ENCODE measurements around the gene CABLES2.
A peak's percentile ranks its signal among the peaks of the same experiment; 100 is the strongest.

Gene CABLES2

DNA sequence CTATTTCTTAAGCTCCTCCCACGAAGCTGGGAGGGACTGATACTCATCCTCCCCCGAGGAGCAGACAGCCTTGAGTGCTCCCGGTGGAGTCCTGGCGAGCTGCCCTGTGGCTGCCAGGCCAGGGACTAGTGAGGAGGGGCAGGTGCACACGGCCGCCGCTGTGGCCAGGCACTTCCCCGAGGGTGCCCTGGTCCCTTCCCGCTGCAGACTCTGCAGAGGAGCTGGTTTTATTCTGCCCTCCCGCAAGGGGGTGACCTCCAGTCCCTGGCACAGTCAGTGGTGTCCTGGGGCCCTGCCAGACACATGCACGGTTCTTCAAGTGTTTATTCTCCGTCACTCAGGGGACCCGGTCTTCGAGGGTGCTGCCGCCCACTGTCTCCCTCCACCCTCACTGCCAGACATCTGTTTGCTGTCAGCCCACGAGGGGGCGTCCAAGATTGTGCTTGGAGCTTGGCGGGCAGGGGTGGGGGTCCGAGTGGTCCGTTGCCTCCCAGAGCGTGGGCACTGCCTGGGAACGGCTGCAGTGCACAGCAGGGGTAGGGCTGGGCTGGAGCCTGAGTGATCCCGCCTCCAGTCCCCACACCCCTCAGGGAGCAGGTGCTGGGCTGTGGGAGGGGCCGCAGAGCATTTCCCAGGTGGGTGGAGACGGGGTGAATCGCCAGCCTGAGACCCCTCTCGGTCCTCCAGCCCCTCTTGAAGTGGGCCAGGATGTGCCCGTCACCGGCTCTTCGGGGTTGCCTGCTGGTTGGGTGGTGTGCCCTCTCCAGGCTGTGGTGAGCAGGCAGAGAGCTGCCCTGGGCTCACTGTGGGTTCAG lies 3.1 kb upstream of the CABLES2 start:
- Histone ChIP-seq H3K9me3 (ENCODE audit: insufficient read depth, low read depth, low read length) (no peaks in the 10 kb centered on the region), H4K20me1 (ENCODE audit: insufficient read depth, low read length, poor library complexity, severe bottlenecking) (peaks cover 3% of the 10 kb centered on the region), H3F3A (ENCODE audit: low read depth) (no peaks in the 10 kb centered on the region), H3K9me2 (replicated peaks; ENCODE audit: low read depth, low read length) (no peaks in the 10 kb centered on the region), H3K79me2 (ENCODE audit: insufficient read depth, low read length) (peaks cover 17% of the 10 kb centered on the region), H3K36me3 (ENCODE audit: insufficient read depth, low read length) (no peaks in the 10 kb centered on the region), H3K4me2 (ENCODE audit: low read depth, low read length, poor library complexity, severe bottlenecking) (peak overlapping the region; percentile 72), H3K4me1 (ENCODE audit: insufficient read depth, low read length, poor library complexity, severe bottlenecking) (peaks cover 31% of the 10 kb centered on the region), H3K9ac (ENCODE audit: low read depth, low read length, poor library complexity, severe bottlenecking) (peak overlapping the region; percentile 19), H3K4me3 (ENCODE audit: low read length, poor library complexity, severe bottlenecking) (peak overlapping the region; percentile 49), H2AFZ (ENCODE audit: low read length) (peak overlapping the region; percentile 50), H3K27me3 (ENCODE audit: insufficient read depth, low read length, poor library complexity, severe bottlenecking) (no peaks in the 10 kb centered on the region)
- TF ChIP-seq EZH2phosphoT487 (IDR thresholded peaks at IDR 0.05; ENCODE audit: borderline replicate concordance): no peak
- TF ChIP-seq, protein P1, sequence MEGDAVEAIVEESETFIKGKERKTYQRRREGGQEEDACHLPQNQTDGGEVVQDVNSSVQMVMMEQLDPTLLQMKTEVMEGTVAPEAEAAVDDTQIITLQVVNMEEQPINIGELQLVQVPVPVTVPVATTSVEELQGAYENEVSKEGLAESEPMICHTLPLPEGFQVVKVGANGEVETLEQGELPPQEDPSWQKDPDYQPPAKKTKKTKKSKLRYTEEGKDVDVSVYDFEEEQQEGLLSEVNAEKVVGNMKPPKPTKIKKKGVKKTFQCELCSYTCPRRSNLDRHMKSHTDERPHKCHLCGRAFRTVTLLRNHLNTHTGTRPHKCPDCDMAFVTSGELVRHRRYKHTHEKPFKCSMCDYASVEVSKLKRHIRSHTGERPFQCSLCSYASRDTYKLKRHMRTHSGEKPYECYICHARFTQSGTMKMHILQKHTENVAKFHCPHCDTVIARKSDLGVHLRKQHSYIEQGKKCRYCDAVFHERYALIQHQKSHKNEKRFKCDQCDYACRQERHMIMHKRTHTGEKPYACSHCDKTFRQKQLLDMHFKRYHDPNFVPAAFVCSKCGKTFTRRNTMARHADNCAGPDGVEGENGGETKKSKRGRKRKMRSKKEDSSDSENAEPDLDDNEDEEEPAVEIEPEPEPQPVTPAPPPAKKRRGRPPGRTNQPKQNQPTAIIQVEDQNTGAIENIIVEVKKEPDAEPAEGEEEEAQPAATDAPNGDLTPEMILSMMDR (conservative IDR thresholded peaks at IDR 0.05; ENCODE audit: low read length): peak; percentile 73

DNA sequence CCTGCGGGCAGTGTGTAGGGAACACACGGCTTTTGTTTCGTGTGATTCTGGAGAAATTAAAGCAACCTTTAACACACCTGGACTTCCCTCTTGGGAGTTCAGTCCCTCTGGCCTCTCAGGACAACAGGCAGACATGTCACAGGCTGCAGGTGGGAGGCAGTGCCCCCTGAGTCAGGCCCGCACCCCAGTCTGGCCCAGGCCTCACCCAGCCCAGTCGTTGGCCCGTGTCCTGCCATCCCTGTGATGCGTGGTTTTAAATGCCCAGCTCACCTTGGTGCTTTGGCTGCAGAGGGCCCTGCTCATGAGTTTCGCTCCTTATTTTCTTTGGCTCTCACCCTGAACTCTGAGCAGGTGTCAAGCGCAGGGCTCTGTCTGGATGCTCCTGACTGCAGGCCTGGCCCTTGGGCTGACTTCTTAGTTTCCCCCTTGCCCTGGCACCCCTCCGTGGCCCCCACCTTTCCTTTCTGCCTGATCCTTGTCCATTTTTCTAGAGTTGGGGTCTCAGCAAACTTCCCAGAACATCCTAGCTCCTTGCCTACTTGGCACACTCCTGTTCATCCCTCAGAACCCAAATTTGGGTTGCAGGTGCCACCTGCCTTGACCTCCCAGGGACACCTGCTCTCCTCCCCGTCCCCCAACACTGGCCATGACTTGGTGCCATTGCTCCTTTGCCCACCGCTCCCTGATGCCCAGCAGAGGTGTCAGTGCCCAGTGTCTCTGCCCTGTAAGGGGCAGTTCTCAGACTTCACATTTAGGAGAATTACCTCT lies 2.2 kb upstream of the CABLES2 start:
- peak overlapping the region; percentile 19 for H3K9ac ChIP-seq (ENCODE audit: low read depth, low read length, poor library complexity, severe bottlenecking)
- H3K36me3 ChIP-seq (ENCODE audit: insufficient read depth, low read length): no peaks in the 10 kb centered on the region
- H3K9me2 ChIP-seq (replicated peaks; ENCODE audit: low read depth, low read length): no peaks in the 10 kb centered on the region
- H3K4me1 ChIP-seq (ENCODE audit: insufficient read depth, low read length, poor library complexity, severe bottlenecking): peaks cover 35% of the 10 kb centered on the region
- peak overlapping the region; percentile 49 for H3K4me3 ChIP-seq (ENCODE audit: low read length, poor library complexity, severe bottlenecking)
- no peaks in the 10 kb centered on the region for H3F3A ChIP-seq (ENCODE audit: low read depth)
- H3K9me3 ChIP-seq (ENCODE audit: insufficient read depth, low read depth, low read length): no peaks in the 10 kb centered on the region
- H3K27me3 ChIP-seq (ENCODE audit: insufficient read depth, low read length, poor library complexity, severe bottlenecking): no peaks in the 10 kb centered on the region
- no peak overlapping the region for H2AFZ ChIP-seq (ENCODE audit: low read length)
- peaks cover 25% of the 10 kb centered on the region for H3K79me2 ChIP-seq (ENCODE audit: insufficient read depth, low read length)
- H3K4me2 ChIP-seq (ENCODE audit: low read depth, low read length, poor library complexity, severe bottlenecking): peak overlapping the region; percentile 72
- no peak for TF ChIP-seq EZH2phosphoT487 (IDR thresholded peaks at IDR 0.05; ENCODE audit: borderline replicate concordance)
- TF ChIP-seq, protein P1 (conservative IDR thresholded peaks at IDR 0.05; ENCODE audit: low read length): no peak
- H4K20me1 ChIP-seq (ENCODE audit: insufficient read depth, low read length, poor library complexity, severe bottlenecking): peaks cover 7% of the 10 kb centered on the region

DNA sequence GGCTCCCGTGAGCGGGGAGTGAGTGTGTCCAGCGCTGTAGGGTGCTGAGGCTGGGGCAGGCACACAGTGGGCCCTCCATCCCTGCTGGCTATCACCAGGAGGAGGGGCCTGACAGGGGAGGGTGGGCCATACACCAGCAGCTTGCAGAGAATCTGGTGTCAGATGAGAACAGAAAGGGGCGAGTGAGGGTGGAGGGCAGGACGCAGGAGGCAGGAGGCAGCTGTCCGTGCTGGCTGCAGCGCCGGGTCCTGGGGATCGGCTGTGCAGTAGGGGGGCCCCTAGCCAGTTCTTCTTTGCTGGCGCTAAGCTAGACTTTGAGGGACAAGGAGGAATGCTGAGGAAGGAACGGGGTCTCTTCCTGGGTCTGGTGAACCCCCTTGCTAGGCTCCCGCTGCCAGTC lies 1.6 kb upstream of the CABLES2 start:
- H3K9ac ChIP-seq (ENCODE audit: low read depth, low read length, poor library complexity, severe bottlenecking): no peak overlapping the region
- H3F3A ChIP-seq (ENCODE audit: low read depth): no peaks in the 10 kb centered on the region
- no peak overlapping the region for H3K4me2 ChIP-seq (ENCODE audit: low read depth, low read length, poor library complexity, severe bottlenecking)
- no peaks in the 10 kb centered on the region for H3K9me2 ChIP-seq (replicated peaks; ENCODE audit: low read depth, low read length)
- peaks cover 9% of the 10 kb centered on the region for H4K20me1 ChIP-seq (ENCODE audit: insufficient read depth, low read length, poor library complexity, severe bottlenecking)
- peaks cover 35% of the 10 kb centered on the region for H3K4me1 ChIP-seq (ENCODE audit: insufficient read depth, low read length, poor library complexity, severe bottlenecking)
- no peak for TF ChIP-seq EZH2phosphoT487 (IDR thresholded peaks at IDR 0.05; ENCODE audit: borderline replicate concordance)
- TF ChIP-seq, protein P1 (conservative IDR thresholded peaks at IDR 0.05; ENCODE audit: low read length): no peak
- H3K36me3 ChIP-seq (ENCODE audit: insufficient read depth, low read length): no peaks in the 10 kb centered on the region
- no peaks in the 10 kb centered on the region for H3K9me3 ChIP-seq (ENCODE audit: insufficient read depth, low read depth, low read length)
- no peak overlapping the region for H2AFZ ChIP-seq (ENCODE audit: low read length)
- no peak overlapping the region for H3K4me3 ChIP-seq (ENCODE audit: low read length, poor library complexity, severe bottlenecking)
- peaks cover 28% of the 10 kb centered on the region for H3K79me2 ChIP-seq (ENCODE audit: insufficient read depth, low read length)
- no peaks in the 10 kb centered on the region for H3K27me3 ChIP-seq (ENCODE audit: insufficient read depth, low read length, poor library complexity, severe bottlenecking)
